GM19025 (cell line): ENCODE results near the gene ACTL7B.
"Not testable (repeated sequence)": the region's sequence is repeated elsewhere in the genome, so short reads cannot be mapped to it uniquely, and the experiment has no call there.

Experiments used
- ATAC-seq: cut with Tn5 transposase; IDR thresholded peaks from one replicate; pipeline ENCODE4 v1.9.1; 2021; ENCODE audit warnings: mild to moderate bottlenecking, low read depth, moderate library complexity; ENCODE audit not compliant: unreplicated experiment

The ACTL7B gene

DNA sequence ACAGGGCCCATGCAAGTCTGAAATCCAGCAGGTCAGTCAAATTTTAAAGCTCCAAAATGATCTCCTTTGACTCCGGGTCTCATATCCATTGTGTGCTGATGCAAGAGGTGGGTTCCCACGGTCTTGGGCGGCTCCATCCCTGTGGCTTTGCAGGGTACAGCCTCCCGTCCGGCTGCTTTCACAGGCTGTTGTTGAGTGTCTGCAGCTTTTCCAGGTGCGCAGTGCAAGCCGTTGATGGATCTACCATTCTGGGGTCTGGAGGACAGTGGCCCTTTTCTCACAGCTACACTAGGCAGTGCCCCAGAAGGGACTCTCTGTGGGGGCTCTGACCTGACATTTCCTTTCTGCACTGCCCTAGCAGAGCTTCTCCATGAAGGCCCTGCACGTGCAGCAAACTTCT, 7.5 kb downstream of the ACTL7B start:
- ATAC-seq, result not testable (repeated sequence)

DNA sequence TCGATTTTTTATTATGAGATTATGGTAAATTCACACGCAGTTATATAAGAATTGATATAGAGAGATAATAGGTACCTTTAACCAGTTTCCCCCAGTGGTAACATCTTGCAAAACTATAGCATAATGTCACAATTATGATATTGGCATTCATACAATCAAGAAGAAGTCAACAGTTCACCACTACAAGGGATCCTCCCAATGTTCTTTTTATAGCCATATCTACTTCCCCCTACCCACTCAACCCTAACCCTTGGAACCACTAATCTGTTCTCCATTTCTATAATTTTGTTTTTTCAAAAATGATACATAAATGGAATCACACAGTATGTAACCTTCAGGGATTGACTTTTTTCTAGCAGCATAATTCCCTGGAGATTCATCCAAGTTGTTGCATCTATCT, 9.8 kb downstream of the ACTL7B start:
- ATAC-seq, result no peak

DNA sequence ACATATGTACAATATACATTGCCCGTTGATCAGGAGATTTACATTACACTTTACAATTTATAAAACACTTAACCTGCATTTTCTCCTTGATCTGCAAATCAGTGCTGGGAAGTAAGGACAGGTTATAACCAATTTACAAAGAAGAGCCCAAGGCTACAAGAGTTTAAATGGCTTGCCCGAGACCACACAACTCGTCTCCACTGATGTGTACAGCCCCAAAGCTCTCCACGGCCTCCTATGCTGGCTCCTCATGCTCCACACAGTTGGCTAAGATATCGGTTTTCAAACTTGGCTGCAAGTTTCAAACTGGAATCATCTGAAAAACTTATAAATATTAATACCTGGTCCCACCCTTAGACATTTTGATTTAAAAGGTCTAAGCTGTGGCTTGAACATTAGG, 10.3 kb downstream of the ACTL7B start:
- ATAC-seq, result no peak

DNA sequence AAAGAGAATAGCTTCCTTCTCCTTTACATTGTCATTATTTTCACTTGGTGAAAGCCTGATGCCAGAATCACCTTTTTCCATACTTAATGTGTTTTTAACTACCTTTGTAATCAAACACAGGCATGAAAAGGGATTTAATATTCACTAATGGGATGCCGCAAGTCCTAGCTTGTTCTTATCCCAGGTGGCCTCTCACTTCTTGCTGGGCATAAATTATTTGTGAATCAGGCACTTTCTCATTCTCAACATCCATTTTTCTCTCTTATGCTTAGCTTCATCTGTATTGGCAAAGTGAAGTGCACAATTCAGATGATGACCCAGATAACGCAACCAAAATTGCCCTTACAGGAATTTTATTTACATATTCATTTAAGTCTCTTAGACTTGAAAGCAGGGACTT, 10.9 kb downstream of the ACTL7B start:
- ATAC-seq, result no peak

DNA sequence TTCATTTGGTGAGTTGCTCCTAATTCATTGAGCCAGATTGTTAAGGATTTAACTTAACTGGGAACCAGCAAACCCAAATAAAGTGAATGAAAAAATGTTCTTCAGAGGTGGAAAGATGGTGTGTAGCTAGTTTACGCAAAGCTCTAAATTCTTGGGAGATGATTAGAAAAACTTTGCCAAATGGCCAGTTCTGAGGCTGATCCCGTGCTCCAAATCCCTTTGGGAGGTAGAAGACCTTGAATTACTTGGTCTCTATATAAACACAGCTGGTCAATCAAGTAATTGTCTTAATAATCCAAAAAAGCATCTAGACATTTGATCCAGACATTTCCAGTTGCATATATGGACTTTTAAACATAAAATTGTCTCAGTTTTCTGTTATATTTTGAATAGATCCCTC, 11.4 kb downstream of the ACTL7B start:
- no peak for ATAC-seq

DNA sequence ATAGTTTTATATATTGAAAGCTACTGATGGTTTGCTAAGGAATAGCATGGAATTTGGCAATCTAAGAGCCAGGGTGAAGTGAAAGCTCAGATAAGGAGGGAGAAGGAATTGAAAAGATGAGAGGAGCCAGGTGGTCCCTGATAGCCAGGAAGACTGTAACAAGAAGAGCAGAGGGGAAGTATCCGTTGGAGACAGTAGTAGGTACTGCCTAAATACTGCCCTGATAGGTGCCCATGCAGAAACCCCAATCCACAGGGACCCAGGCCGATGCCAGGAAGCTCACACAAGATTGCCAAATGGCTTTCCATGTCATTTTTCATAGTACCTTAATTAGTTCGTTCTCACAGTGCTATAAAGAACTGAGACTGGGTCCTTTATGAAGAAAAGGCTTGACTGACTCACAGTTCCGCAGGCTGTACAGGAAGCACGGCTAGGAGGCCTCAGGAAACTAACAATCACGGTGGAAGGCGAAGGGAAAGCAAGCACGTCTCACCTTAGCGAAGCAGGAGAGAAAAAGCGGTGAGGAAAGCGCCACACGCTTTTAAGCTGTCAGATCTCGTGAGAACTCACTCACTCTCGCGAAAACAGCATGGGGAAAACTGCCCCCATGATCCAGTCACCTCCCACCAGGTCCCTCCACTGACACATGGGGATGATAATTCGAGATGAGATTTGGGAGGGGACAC, 13.0 kb downstream of the ACTL7B start:
- no peak for ATAC-seq

DNA sequence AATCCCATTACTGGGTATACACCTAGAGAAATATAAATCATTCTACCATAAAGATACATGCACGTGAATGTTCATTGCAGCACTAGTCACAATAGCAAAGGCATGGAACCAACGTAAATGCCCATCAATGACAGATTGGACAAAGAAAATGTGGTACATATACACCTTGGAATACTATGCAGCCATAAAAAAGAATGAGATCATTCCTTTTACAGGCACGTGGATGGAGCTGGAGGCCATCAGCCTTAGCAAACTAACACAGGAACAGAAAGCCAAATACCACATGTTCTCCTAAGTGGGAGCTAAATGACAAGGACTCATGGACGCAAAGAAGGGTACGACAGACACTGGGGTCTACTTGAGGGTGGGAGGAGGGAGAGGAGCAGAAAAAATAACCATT, 16.2 kb downstream of the ACTL7B start:
- ATAC-seq, result not testable (repeated sequence)

DNA sequence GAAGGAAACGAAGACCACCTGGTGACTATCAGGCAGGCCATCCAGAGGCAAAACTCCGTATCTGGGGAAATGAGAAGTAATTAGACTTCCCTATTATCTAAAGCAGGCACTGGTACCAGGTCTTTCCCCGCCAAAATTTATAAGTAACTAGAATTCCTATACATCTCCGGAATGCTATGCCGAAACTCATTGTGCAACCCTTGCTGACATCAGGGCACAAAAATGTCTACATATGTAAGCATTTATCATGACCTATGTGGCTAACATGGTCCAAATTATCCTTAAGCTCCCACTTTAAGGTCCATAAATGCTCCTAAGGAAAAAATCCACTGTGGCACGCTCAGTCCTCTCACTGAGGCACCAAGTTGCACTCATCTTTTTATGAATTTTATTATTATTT, 17.8 kb downstream of the ACTL7B start:
- ATAC-seq, result no peak

DNA sequence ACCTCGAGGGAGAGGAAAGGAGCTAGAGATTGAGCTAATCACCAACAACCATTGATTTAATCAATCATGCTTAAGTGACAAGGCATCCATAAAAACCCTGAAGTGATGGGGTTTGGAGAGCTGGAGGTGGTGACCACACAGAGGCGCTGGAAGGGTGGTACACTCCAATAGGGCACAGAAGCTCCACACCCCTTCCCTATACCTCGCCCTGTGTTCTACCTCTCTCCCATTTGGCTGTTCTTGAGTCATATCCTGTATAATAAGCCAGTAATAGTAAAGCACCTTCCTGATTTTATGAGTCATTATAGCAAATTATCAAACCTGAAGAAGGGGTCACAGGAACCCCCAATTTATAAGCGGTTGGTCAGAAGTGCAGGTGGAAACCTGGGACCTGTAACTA, 18.3 kb downstream of the ACTL7B start:
- ATAC-seq, result no peak

DNA sequence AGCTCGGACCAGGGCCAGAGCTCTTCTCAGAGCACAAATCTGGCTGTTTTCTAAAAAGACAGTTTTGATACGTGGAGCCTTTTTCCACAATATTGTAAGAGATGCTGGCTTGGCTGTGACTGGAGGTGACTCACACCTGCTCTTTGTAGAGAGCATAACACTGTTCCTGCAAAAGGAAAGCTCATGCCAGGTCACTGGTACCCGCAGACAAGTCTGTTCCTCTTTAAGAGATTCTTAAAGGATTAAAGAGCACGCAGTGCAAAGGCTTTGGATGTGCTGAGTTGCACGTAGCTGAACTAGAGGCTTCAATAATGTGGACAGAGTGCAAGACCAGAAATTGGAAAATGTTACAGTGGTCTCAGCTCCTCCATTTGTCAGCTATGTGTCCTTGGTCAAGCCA, 19.0 kb downstream of the ACTL7B start:
- ATAC-seq, result no peak

DNA sequence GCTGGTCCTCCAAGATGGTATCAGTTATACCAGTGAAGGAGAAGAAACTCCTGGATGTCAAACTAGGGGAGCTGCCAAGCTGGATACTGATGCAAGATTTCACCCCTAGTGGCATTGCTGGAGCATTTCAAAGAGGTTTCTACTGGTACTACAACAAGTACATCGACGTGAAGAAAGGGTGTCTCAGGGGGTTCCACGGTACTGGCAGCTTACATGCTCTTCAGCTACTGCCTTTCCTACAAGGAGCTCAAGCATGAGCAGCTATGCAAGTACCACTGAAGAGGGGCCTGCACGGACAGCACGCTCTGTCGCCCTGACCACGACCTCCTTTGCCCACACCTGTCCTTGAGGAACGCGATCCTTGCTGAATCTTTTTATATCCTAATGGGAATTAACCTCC, 19.5 kb downstream of the ACTL7B start:
- no peak for ATAC-seq

DNA sequence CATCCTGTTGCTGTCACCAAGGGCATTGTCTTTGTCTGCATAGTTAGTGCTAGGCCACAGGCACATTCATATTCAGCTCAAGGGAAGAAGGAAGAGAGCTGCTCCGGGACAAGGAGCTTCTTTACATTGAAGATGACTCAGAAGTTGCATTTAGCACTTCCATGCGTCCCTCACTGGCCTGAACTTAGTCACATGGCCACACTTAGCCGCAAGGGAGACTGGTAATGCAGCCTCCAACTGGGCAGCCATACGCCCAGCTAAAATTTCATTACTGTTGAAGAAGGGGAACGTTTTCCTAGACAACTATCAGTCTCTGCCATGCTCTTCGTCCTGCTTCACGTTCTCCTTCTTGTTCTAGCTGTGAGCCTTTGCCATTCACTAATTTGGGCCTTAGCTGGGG, 20.0 kb downstream of the ACTL7B start:
- no peak for ATAC-seq

DNA sequence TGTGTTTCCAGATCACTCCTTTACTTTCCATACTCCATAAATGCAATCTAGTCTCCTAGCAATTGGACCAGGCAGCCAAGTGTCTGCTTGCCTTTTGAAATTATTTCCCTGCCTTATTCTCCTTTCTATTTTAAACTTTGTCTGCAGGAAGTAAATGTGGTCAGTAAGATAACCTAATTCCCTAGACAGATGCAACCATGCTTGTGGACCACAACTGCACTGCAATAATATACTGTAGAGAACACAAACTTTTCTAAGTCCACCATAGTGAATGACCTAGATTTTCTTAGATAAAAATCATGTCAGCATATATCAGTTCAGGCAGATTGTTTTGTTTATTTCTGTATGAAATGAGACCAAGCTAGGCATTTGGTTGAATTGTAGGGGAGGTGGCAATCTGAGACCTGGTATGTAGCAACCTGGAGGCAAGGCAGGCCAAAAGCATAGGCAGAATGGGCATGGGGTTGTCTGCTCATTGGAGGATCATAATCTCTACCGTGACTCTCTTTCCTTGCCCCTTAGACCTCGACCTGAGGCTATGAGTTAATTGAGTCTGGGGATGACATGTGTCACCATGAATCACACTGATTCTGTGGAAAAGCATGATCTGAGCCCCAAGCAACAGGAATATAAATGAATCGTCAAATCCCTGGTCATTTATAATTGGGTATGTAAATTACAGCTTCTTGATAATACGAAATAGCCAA, 20.7 kb downstream of the ACTL7B start:
- no peak for ATAC-seq

DNA sequence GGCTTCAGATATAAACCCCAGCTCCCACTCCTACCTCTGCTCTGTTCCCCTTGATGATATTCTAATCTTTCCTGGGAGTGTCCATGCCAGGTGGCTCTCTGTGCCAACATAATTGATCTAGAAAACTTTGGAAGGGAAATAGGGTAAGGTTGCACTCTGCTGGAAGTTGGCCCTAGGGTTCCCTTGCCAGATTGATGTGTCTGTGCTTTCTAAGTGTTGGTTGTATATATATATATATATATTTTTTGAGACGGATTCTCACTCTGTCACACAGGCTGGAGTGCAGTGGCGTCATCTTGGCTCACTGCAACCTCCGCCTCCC, 23.6 kb downstream of the ACTL7B start:
- ATAC-seq, result no peak

DNA sequence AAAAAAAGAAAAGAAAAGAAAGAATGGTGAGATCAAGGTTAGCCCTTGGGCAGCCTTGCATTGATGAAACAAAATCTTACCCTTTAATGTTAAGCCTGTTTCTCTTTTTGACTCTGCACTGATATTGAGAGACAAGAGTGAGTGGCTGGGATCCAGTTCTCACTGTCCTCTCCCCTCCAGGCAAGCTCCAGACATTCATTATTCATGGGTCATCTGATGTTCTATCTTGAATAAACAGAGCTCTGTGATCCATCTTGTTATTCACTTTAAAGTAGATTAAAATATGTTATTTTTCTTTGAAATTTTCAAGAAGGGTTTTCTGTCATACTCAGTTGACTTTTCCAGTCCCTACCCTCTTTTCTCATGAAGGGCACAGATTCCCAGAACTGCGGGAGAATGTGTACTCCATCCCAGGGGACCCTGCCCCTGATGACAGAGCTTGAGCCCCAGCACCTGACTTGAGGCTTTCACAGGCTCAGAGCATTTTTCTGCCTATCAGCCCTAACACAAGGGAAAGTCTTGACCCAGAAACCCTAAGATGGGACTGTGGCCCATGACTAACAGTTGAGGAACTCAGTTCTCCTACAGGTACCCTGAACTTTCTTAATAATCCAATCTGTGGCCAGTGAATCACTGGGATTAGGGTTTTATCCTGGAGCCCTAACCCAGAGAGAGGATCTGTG, 24.1 kb downstream of the ACTL7B start:
- ATAC-seq, result no peak

DNA sequence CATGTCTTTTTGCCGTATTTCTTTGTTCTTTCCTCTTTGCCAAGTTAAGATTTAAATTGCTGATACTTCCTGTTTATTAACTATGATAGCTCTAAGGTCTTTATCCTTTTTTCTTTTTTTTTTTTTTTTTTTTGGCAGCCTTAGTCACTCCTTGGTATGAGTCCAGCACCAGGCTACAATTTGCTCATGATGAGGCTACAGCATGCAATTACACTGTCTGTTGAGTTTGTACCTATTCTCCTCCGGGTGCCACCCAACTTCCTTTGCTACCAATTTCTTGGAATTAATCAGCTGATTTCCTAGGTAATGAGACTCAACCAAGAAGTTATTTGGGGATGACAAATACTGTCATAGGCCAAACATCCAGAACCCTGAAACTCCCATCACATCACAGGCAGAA, 25.5 kb downstream of the ACTL7B start:
- no peak for ATAC-seq

DNA sequence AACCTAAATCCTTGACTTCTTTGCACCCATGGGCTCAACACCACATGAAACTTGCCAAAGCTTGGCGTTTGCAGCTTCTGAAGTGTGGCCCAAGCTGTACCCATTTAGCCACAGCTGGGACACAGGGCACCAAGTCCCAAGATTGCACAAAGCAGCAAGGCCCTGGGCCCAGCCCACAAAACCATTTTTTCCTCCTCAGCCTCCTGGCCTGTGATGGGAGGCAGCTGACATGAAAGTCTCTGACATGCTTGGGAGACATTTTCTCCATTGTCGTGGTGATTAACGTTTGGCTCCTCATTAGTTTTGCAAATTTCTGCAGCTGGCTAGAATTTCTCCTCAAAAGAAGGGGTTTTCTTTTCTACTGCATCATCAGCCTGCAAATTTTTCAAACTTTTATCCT, 32.0 kb downstream of the ACTL7B start:
- ATAC-seq, result no peak

DNA sequence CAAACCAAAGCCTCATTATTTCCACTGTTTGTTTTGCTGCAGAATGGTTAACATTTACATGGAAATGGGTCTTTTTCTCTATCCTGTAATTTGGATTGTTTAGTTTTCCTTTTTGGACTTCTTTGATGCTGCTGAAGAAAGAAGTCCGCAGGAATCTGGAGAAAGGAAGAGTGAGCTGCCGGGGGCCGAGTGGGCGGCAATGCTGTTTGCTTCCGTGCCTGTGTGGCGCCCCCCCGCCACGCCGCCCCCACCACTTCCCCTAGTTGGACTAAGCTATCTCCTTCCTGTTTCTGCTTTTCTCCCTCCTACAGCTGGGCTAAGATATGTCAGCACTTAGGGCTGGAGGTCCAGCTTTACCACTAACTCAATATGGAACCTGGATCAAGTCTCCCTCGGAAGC, 39.7 kb downstream of the ACTL7B start:
- ATAC-seq, result no peak

DNA sequence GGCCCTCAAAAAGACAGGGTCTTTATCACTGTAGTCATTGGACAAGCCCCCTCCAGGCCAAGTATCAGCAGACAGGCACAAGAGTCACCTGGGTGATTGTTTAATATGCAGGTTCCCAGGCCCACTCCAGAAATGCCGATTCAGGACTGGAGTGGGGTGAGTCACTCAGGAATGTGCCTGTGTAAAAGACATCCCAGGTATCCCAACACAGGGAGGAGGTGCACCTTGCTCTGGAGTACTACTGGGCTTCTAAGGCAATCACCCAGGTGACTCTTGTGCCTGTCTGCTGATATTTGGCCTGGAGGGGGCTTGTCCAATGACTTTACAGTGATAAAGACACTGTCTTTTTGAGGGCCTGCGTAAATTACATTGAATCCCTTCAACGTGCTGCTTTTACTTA, 40.6 kb downstream of the ACTL7B start:
- ATAC-seq, result no peak

DNA sequence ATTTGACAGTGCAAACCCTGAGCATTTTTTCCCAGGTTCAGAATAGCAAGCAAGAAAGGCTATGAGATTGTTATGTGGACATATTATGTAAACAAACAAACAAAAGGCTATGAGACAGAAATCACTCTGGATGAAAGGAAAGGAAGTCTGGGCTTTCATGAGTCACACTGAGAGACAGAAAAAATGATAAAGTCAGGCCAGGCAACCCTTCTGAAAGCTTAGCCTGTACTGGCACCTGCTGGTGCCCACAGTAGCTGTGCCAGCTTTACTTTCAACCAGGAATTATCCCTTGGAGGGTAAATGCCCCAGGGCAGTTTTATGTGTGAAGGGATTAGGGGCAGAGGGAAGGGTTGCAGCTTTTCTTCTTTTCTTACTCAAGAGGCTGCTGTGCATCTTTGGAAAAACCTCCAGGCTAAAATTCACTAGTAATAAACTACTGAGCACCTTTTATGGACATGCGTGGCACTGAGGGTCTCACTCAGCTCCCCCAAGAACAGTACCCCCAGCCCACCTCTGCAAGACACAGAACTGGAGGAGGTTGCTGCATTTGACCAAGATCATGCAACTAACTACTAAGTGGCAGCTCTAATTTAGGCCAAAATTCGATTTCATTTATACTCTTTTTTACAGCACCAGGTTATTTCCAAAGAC, 41.7 kb downstream of the ACTL7B start:
- ATAC-seq, result no peak

DNA sequence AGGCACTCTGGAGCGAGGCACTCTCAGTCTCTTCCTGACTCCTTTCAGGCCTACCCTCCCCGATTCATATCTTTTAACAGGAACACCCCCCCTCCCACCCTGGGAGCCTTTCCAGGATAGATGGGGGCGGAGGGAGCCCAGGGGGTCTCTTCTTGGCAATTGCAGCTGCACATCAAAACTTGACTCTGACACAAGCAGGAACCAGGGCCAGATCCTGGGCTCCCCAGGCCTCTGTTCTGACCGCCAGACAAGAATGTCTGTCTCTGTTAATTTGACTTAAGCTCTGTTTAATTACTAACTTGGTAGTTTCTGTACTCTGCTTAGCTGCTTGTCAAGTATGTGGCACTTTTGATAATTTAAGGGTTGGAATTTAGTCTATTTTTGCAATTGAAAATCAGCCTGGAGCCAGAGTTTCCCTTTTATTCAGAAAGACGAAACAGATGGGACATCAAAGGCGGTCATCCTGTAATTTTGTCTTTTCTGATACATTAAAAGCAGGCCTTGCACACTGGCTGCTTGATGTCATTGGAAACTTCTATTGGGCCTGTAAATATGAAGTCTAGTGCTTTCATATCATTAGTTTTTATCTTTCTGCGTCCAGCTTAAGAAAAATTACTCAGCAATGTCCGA, 43.3 kb downstream of the ACTL7B start:
- no peak for ATAC-seq
